Putamen (tissue), 1 donor: Measurements from ENCODE around the gene CPSF4L.
"Not testable (repeated sequence)": the region's sequence is repeated elsewhere in the genome, so short reads cannot be mapped to it uniquely, and the experiment has no call there.

Experiments used
- DNase-seq: peaks from one replicate; pipeline ENCODE4 v3.0.0-alpha.2; 2016; ENCODE audit warnings: low spot score

Gene CPSF4L

GRCh38 chr17:73261617-73261951, at the start of gene CPSF4L:
TSS of gene CPSF4L (minus strand) at chr17:73261880. CDS start at chr17:73261818, 62 bp downstream.
- no peak for DNase-seq

DNA sequence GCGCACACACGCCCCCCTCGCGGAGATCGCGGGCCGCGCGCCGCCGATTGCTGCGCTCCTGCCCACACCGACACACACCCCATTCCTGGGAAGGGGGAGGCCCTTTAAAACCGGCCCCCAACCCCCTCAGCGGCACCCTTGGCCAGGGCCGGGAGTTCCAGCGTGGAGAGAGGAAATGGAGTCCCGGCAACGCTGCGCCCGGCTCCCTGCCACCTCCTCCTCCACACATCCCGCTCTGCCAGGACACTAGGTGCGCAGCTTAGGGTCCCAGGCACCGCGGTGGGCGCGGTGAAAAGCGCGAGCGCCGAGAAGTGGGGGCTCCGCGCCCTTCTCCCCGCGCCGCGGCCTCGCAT, 49.7 kb upstream of the CPSF4L start:
- DNase-seq: no peak

DNA sequence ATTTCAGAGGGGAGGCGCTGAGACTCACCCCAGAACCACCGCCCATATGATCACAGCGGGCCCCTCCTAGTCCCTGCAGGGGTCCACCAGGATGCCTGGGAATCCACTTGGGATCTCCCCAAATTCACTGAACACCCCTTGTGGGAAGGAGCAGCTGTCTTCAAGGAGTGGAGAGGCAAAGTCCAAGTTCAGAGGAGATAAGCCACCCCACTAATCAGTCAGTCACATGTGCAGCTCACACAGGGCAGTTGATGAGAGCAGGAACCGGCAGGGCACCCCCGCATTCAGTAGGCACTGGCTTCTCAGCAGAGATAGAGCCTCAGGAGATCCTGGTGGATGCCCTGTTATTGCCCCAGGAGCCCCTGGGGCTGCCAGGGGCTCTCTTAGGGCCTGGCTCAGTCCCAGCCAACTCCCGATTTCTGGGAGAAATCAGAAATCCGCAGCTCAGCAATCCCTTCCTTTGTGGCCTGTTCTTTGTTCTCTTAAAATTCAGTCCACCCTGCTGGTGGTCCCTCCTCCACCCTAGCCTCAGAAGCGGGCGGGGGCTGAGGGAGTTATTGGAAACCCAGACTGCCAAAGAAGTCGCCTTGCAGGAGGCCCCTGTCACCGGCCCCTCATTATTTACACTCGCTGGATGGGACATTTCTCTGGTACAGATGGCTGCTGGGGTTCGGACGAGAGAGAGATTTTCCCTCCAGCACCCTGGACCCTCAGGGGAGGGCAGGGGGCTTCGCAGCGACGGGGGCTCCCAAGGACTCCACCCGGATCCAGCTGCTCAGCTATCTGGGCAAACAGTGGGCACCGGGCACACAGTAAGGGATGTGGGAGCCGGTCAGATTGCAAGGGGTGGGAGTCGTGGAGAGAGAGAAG, 48.3 kb upstream of the CPSF4L start:
- DNase-seq: no peak

DNA sequence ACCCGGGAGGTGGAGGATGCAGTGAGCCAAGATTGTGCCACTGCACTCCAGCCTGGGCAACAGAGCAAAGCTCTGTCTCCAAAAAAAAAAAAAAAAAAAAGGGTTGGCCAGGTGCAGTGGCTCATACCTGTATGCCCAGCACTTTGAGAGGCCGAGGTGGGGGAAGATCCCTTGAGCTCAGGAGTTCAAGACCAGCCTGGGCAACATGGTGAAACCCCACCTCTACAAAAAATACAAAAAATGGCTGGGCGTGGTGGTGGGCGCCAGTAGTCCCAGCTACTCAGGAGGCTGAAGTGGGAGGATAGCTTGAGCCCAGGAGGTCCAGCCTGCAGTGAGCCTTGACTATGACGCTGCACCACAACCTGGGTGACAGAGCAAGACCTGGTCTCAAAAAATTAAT, 47.3 kb upstream of the CPSF4L start:
- not testable (repeated sequence) for DNase-seq

- no peak for DNase-seq
Measured at GRCh38 chr17:73308017-73308823, 46.5 kb upstream of the CPSF4L start.

DNA sequence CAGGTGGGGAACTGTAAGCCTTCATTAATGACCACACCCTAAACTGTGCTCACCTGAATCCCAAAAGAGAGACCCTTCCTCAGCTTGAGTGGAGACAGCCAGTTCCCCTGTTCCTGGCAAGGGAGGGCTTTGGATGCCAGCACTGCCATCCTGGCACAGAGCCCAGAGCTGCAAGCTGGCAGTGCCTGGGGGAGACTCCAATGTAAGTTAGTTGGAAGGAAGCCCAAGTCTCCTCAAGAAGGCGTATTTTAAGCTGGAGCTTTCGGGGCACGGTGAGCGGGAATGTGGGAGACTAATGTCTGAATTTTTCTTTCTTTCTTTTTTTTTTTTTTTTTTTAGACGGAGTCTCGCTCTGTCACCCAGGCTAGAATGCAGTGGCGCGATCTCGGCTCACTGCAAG, 45.5 kb upstream of the CPSF4L start:
- no peak for DNase-seq

GRCh38 chr17:73305845-73306836, 44.5 kb upstream of the CPSF4L start:
- no peak for DNase-seq

DNA sequence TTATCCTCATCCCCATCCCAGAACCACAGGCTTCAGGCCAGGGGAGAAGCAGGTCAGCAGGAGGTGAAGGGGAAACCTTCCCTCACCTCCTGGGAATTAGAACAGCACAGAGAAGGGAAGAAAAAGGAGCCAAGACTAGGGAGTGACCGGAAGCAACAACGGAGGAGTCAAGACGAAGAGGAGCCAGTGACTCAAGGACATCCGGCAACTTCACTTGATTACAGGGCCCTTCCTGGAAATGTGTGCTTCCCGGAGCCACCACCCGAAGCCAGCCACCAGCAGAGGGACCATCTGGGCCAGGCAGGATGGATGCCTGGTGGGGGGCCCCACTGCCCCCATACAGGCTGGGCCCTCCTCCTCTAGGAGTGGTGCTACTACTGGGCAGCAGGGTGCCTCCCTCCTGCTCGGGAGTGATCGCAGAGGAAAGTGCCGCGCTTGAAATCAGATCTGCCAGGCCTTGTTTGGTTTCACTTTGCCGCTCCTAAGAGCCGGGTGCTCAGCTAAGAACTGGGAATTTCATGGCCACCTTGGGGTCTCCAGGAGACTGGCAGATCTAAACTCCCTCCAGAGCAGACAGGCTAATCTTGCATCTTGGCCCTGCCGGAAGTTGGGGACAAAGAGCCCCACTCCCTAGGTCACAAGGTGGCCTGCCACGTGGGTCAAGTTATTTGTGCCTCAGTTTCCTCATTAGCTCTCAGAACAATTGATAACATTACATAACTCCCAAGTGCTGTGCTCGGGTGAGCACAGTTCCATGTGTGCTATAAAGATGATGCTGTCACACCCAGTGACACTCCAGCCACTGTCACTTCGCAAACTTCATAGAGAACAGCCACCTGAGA, 43.5 kb upstream of the CPSF4L start:
- no peak for DNase-seq

DNA sequence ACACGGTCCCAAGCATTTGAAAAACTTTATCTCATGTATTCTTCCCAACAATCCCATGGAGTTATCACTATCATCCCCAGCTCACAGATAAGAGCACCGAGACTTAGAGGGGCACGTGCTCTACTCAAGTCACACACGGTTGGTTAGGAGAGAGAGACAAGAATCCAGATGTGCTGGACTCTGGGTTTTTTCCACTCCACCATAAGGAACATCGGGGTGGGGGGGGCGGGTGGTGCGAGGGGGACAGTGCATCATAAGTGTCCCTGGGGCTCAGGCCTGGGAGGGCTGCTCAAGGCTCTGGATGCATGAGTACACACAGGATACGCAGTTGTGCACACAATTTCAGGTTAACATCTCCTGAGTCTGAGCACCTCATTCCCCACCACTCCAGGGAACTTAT, 42.8 kb upstream of the CPSF4L start:
- no peak for DNase-seq

- DNase-seq: no peak
Measured at GRCh38 chr17:73302189-73302588, 40.5 kb upstream of the CPSF4L start.

DNA sequence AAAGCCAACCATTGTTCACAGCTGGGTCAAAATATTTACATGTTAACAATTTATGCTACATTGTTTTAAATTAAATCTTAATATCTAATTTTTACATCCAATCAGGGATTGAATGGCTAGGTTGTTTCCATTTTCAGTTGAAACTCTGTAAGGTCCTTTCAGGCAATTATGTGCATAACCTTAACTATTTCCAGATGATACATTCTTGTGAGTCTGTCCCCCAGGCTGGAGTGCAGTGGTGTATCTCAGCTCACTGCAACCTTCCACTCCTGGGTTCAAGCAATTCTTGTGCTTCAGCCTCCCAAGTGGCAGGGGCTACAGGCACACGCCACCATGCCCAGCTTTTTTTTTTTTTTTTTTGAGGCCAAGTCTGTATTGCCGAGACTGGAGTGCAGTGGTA, 39.7 kb upstream of the CPSF4L start:
- DNase-seq: no peak

- no peak for DNase-seq
Measured at GRCh38 chr17:73300392-73300791, 38.7 kb upstream of the CPSF4L start.

GRCh38 chr17:73297934-73298861, 36.5 kb upstream of the CPSF4L start:
- no peak for DNase-seq

DNA sequence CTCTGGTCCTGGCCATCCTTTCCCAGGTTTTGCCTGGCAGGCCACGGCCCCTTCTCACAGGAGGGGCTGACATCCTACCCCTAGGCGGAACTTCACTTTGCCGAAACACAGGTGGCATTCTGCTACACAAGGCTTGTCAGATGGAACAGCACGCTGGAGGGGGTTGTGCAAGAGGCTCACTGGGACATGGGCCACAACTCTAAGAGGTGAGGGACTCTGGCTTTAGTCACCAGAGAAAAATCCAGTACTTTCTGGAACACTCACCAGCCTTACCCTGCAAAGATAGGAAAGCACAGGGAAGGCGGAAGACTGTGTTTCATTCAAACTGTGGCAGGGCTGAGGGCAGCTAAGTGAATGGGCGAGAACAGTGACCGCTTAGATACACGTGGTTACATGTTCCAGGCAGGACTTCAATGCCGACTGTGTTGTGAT, 31.8 kb upstream of the CPSF4L start:
- no peak for DNase-seq

GRCh38 chr17:73293031-73293430, 31.4 kb upstream of the CPSF4L start:
- DNase-seq: no peak

DNA sequence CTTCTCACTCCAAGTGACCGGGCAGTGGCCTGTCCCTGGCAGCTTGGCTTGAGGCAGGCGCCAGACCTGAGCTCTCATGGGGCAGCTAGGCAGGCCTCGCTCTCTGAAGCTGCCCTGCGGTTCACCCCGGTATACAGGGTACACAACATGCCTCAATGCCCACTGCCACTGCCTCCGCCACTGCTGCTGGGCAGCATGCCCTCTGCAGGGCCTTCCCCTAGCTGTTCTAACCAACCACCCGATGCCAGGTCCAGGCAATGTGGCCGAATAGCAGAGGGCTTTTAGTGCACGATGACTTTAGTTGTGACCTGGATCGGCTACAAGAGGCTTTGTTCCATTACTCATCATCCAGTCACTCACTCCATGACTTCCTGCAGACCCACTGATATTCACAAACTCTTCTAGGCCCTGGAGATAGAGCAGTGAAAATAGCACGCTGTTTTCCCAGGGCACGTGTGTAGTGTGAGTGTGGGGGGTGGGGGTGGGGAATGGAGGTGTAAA, 30.4 kb upstream of the CPSF4L start:
- no peak for DNase-seq

DNA sequence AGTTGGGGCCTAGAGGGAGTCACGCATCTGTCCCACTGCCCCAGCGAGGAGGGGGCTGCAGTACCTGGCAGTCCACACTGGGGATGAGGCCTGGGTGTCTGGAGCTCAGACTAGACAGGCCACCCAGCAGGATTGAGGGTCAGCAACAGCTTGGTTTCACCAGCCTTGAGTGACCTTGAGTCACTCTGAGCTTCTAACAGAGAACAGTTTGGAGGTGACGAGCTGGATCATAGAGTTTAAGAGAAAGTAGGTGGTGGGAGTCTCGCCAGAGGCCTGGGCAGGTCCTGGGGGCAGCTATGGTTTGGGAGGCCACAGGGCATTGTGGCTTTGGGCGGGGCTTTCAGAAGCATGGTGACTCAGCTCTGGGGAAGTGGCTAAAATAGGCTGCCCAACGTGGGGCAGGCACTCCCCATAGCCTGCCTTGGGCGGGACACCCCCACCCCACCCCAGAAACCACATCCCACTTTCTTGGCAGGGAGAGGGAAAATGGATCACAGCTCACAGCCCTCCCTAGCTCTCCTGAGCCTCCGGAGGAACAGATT, 29.7 kb upstream of the CPSF4L start:
- no peak for DNase-seq

DNA sequence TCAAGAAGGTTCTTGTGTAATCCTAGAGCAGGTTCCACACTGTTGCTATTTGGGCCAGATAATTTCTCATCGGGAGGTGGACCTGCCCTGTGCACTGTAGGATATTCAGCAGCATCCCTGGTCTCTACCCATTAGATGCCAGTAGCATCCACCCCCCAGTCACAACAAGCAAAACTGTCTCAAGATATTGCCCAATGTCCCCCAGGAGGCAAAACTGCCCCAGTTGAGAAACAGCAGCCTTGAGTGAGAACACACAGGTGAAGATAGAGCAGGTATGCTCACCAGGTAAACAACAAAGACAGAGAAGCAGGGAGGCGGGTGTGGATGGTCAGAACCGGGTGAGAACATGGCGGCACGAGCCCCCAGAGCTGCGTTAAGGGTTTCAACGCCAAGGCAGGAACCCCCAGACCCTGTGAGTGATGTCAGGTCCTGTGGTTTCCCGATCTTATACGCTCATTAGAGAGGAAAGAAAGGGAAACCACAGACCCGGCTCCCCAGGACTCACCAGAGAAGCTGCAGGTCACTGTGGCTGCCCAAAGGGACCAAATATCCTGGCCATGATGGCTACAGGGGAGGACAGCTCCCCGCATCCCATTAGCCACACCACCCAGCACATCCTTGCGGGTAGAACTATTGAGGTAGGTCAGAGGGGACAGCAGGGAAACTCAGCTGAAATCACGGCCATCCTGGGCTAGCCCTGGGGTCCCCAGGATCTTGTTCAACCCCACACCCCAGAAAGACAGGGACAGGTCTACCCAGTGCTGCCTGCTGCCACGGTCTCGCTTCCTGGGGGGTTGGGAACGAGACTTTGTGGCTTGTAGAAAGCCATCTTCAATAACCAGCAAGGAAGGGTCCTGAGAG, 28.9 kb upstream of the CPSF4L start:
- DNase-seq: no peak
